Esophagus muscularis mucosa (tissue), 3 donors: ENCODE measurements around the gene SNAP47.

Source experiments
- POLR2A ChIP-seq: fragments of 450-650 bp; IDR thresholded peaks from one replicate; pipeline ENCODE4 v1.6.1; 2017; ENCODE audit warnings: antibody characterized with exemption, moderate library complexity, mild to moderate bottlenecking, low read depth
- POLR2AphosphoS5 ChIP-seq, 2 donors: sonication (generic); formaldehyde crosslinking; IDR thresholded peaks; one replicate each; pipeline ENCODE4 v1.6.1; 2017; ENCODE audit warnings: antibody characterized with exemption in 2 of 2
- TF ChIP-seq, protein P1 (sequence below), 3 experiments: fragments of 200-600 bp in 2 of 3; fragments of 450-650 bp in 1 of 3; sonication (generic) in 2 of 3; IDR thresholded peaks; one replicate each; pipeline ENCODE4 v1.5.1; 2017 to 2019; ENCODE audit warnings: antibody characterized with exemption in 3 of 3, mild to moderate bottlenecking in 2 of 3, moderate library complexity in 1 of 3

DNA sequence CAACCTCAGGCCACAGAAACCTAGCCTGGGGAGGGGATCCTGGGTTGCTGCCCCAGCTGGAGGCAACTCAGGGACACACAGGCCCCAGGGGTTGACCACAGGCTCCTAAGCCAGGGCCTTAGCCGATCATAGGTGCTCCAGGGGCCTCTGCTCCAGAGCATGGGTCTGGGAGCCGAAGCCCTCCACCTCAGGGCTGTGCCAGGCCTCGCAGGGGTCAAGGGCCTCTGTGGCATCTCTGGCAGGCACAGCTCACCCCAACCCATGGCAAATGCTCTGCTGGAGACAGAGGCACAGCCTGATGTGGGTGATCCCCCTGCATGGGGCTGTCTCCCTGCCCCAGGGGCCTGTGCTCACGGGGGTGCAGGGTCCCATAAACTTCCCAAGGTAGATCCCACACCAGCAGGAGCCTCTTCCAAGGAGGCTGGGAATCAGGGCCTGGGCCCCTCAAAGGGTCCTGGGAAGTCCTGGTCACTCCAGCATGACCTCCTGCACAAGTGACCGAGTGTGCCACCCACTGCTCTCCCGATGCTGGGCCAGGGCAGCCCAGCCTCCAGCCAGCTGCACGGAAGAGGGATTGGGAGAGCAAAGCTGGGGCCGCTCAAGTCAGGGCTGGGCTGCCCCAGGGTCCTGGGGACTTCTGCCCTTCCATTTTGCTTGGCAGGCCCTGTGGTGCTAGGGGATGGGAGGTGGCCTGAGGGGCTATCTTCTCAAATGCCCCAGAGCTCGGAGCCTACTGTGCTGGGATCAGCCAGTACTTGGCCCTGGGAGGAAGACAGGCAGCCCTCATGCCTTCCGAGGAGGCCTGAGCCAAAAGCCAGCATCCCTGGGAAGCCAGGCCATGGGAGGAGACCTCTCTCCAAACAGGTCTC, 58.1 kb downstream of the SNAP47 start:
- TF ChIP-seq, protein P1, sequence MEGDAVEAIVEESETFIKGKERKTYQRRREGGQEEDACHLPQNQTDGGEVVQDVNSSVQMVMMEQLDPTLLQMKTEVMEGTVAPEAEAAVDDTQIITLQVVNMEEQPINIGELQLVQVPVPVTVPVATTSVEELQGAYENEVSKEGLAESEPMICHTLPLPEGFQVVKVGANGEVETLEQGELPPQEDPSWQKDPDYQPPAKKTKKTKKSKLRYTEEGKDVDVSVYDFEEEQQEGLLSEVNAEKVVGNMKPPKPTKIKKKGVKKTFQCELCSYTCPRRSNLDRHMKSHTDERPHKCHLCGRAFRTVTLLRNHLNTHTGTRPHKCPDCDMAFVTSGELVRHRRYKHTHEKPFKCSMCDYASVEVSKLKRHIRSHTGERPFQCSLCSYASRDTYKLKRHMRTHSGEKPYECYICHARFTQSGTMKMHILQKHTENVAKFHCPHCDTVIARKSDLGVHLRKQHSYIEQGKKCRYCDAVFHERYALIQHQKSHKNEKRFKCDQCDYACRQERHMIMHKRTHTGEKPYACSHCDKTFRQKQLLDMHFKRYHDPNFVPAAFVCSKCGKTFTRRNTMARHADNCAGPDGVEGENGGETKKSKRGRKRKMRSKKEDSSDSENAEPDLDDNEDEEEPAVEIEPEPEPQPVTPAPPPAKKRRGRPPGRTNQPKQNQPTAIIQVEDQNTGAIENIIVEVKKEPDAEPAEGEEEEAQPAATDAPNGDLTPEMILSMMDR (IDR thresholded peaks at IDR 0.05), result no peak
- no peak for TF ChIP-seq POLR2A
- no peak for TF ChIP-seq POLR2AphosphoS5 (IDR thresholded peaks at IDR 0.05)
